Left lung (tissue), 10 donors: Measurements from ENCODE around the gene ZNF814. TPM values are rescaled to one million over a fixed set of nuclear protein-coding genes. Genes with fewer than 3 reads are reported as not detected.
A peak's percentile ranks its signal among the peaks of the same experiment; 100 is the strongest.
"Not testable (repeated sequence)": the region's sequence is repeated elsewhere in the genome, so short reads cannot be mapped to it uniquely, and the experiment has no call there.

ENCODE experiments used
- ATAC-seq: fragments of 200-7000 bp; cut with Tn5 transposase; one replicate; pipeline ENCODE4 v1.9.1; 2020; ENCODE audit warnings: moderate library complexity
- DNase-seq, 4 donors: peaks; one replicate each; pipeline ENCODE4 v3.0.0-alpha.2; 2013 to 2020
- H3K27ac ChIP-seq, 2 donors: fragments of 200-600 bp; sonication (generic) in 1 of 2; one replicate each; pipeline versions ENCODE4 v1.5.0 to v1.8.0; 2020 to 2021
- H3K27me3 ChIP-seq, 2 donors: fragments of 200-600 bp; sonication (generic) in 1 of 2; one replicate each; pipeline versions ENCODE4 v1.5.0 to v1.8.0; 2020 to 2021
- H3K36me3 ChIP-seq, 2 donors: fragments of 200-600 bp; sonication (generic) in 1 of 2; one replicate each; pipeline versions ENCODE4 v1.5.0 to v1.8.0; 2020 to 2021
- H3K4me1 ChIP-seq, 2 donors: fragments of 200-600 bp; one replicate each; pipeline ENCODE4 v1.8.0; 2021
- H3K4me3 ChIP-seq, 2 donors: fragments of 200-600 bp; sonication (generic) in 1 of 2; one replicate each; pipeline versions ENCODE4 v1.5.0 to v1.8.0; 2020 to 2021; ENCODE audit warnings: mild to moderate bottlenecking in 1 of 2
- H3K9me3 ChIP-seq, 2 donors: fragments of 200-600 bp; sonication (generic) in 1 of 2; one replicate each; pipeline versions ENCODE4 v1.5.0 to v1.8.0; 2020 to 2021
- CTCF ChIP-seq, 2 donors: fragments of 200-600 bp; sonication (generic) in 1 of 2; IDR thresholded peaks; one replicate each; pipeline versions ENCODE4 v1.5.0 to v1.8.0; 2021; ENCODE audit warnings: antibody characterized with exemption in 2 of 2
- intact Hi-C, 2 donors: fragments of 100-400 bp; cut with DNase I; formaldehyde crosslinking; loops; one replicate each; pipeline versions ENCODE4 v1.11.2 to v1.14.2; 2022
- polyA plus RNA-seq, 6 donors: library from polyadenylated mRNA; unstranded; fragments of 120-200 nt; gene quantifications; one replicate each; pipeline ENCODE4 v1.2.1, GENCODE V29; 2013; ENCODE audit not compliant: insufficient read length in 6 of 6
- total RNA-seq, 2 donors: library from RNA; stranded (reverse); fragmentation: NEBNext Ultra II Directional; extraction: Animal tissue kit (Norgen Biotek cat#: 25700); gene quantifications; one replicate each; pipeline ENCODE4 v1.2.1, GENCODE V29; 2021
- donor health status: DM: no; HTN: yes; CAD: no.
- donor health status: DM: no; HTN: no; CAD: no.

ZNF814 gene
- total and polyA plus RNA-seq, 8 donors = 10.7 to 71.2 (median 62.3) TPM

- no peak for TF ChIP-seq CTCF (IDR thresholded peaks at IDR 0.05)
- peaks cover 0 to 95% of the 10 kb centered on the region in 2 donors for H3K9me3 ChIP-seq
- ATAC-seq = no peak
- no peak for DNase-seq
- intact Hi-C loops = no loop called here
- H3K36me3 ChIP-seq = peaks cover 0 to 75% of the 10 kb centered on the region in 2 donors
- H3K4me1 ChIP-seq = no peaks in the 10 kb centered on the region
- no peak overlapping the region for H3K27ac ChIP-seq
- no peaks in the 10 kb centered on the region for H3K27me3 ChIP-seq
- no peak overlapping the region for H3K4me3 ChIP-seq
These were observed 38.8 kb upstream of the ZNF814 start for GRCh38 chr19:57927587-57927986.

GRCh38 chr19:57916168-57916995, 27.5 kb upstream of the ZNF814 start, which contains the start of gene ZNF417:
ZNF417 (minus strand) TSS chr19:57916592; CDS start chr19:57916411, 181 bp downstream.
- H3K27me3 ChIP-seq, H3K9me3 ChIP-seq, intact Hi-C loops: not testable (repeated sequence)
- peak within 1 kb of the TSS; percentile 71 to 80 for H3K4me3 ChIP-seq
- ATAC-seq = peak; percentile 99
- peaks cover 7 to 17% of the 10 kb centered on the region in 2 donors for H3K4me1 ChIP-seq
- H3K27ac ChIP-seq = peak within 1 kb of the TSS; percentile 19 to 78
- H3K36me3 ChIP-seq = peaks cover 0 to 35% of the 10 kb centered on the region in 2 donors
- DNase-seq = peak; percentile 85 to 94 (median 88)

GRCh38 chr19:57914531-57914930, 25.7 kb upstream of the ZNF814 start:
- DNase-seq (no peak), ATAC-seq (no peak)
- Histone ChIP-seq H3K27me3 (no peaks in the 10 kb centered on the region), H3K9me3 (peaks cover 0 to 9% of the 10 kb centered on the region in 2 donors), H3K4me3 (no peak overlapping the region), H3K27ac (no peak overlapping the region), H3K36me3 (peaks cover 0 to 34% of the 10 kb centered on the region in 2 donors), H3K4me1 (peaks cover 7 to 17% of the 10 kb centered on the region in 2 donors)
- intact Hi-C loops = no loop called here
- no peak for TF ChIP-seq CTCF (IDR thresholded peaks at IDR 0.05)

GRCh38 chr19:57907394-57907793, 18.6 kb upstream of the ZNF814 start:
- no peak overlapping the region for H3K27ac ChIP-seq
- peaks cover 0 to 7% of the 10 kb centered on the region in 2 donors for H3K9me3 ChIP-seq
- TF ChIP-seq CTCF (IDR thresholded peaks at IDR 0.05) = no peak
- ATAC-seq = no peak
- H3K4me3 ChIP-seq = no peak overlapping the region
- no peaks in the 10 kb centered on the region for H3K27me3 ChIP-seq
- H3K36me3 ChIP-seq = peaks cover 0 to 60% of the 10 kb centered on the region in 2 donors
- intact Hi-C loops = no loop called here
- no peak for DNase-seq
- H3K4me1 ChIP-seq = peaks cover 0 to 5% of the 10 kb centered on the region in 2 donors

DNA sequence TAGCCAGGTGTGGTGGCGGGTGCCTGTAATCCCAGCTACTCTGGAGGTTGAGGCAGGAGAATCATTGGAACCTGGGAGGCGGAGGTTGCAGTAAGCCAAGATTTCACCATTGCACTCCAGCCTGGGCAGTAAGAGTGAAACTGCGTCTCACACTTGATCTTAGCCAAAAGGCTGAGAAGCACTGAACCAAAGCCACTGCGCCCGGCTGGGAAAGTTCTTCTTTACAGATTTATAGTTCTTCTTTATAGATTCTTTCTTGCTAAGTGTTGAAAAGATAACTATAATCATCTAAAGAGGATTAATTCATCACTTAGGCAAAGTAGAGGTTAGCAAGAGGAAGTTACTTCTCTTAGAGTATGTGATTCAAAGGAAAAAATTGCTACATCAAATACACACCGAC, 16.4 kb upstream of the ZNF814 start:
- no peak overlapping the region for H3K27ac ChIP-seq
- no peaks in the 10 kb centered on the region for H3K9me3 ChIP-seq
- peaks cover 0 to 39% of the 10 kb centered on the region in 2 donors for H3K36me3 ChIP-seq
- no peaks in the 10 kb centered on the region for H3K27me3 ChIP-seq
- H3K4me3 ChIP-seq = no peak overlapping the region
- no peak for ATAC-seq
- no peak for TF ChIP-seq CTCF (IDR thresholded peaks at IDR 0.05)
- H3K4me1 ChIP-seq = peaks cover 0 to 5% of the 10 kb centered on the region in 2 donors
- DNase-seq = no peak
- intact Hi-C loops = no loop called here
